Effector CD4-positive, alpha-beta T cell (primary cell): Measurements from ENCODE around the gene PHLDB2.
A peak's percentile ranks its signal among the peaks of the same experiment; 100 is the strongest.

Experiments used
- DNase-seq: peaks from one replicate; pipeline ENCODE4 v3.0.0-alpha.2; 2020

PHLDB2 gene

GRCh38 chr3:112001526-112001925, 142.5 kb downstream of the PHLDB2 start:
- no peak for DNase-seq

GRCh38 chr3:112002096-112002971, 143.3 kb downstream of the PHLDB2 start:
- no peak for DNase-seq

GRCh38 chr3:112003321-112004080, 144.4 kb downstream of the PHLDB2 start:
- DNase-seq = no peak

GRCh38 chr3:112004187-112004586, 145.1 kb downstream of the PHLDB2 start:
- no peak for DNase-seq

GRCh38 chr3:112004669-112005068, 145.6 kb downstream of the PHLDB2 start:
- DNase-seq = no peak

- no peak for DNase-seq
These were observed 146.1 kb downstream of the PHLDB2 start for GRCh38 chr3:112005091-112005672.

- no peak for DNase-seq
These were observed 148.6 kb downstream of the PHLDB2 start for GRCh38 chr3:112007633-112008032.

- no peak for DNase-seq
These were observed 150.6 kb downstream of the PHLDB2 start for GRCh38 chr3:112009670-112010069.

- DNase-seq = no peak
These were observed 151.6 kb downstream of the PHLDB2 start for GRCh38 chr3:112010636-112011035.

- DNase-seq = no peak
These were observed 152.4 kb downstream of the PHLDB2 start for GRCh38 chr3:112011376-112011940.

- no peak for DNase-seq
These were observed 153.3 kb downstream of the PHLDB2 start for GRCh38 chr3:112012205-112012992.

GRCh38 chr3:112013058-112013783, 154.2 kb downstream of the PHLDB2 start:
- peak; percentile 27 for DNase-seq

GRCh38 chr3:112013784-112014143, 154.7 kb downstream of the PHLDB2 start:
- DNase-seq = no peak

GRCh38 chr3:112017091-112017490, 158.0 kb downstream of the PHLDB2 start:
- DNase-seq = no peak

GRCh38 chr3:112018712-112019111, 159.6 kb downstream of the PHLDB2 start:
- no peak for DNase-seq

- DNase-seq = no peak
These were observed 160.7 kb downstream of the PHLDB2 start for GRCh38 chr3:112019716-112020115.

GRCh38 chr3:112020674-112021085, 161.6 kb downstream of the PHLDB2 start:
- no peak for DNase-seq
